ENCODE data around the gene DOCK11.
"Not testable (repeated sequence)": the region's sequence is repeated elsewhere in the genome, so short reads cannot be mapped to it uniquely, and the experiment has no call there.

DOCK11 gene

DNA sequence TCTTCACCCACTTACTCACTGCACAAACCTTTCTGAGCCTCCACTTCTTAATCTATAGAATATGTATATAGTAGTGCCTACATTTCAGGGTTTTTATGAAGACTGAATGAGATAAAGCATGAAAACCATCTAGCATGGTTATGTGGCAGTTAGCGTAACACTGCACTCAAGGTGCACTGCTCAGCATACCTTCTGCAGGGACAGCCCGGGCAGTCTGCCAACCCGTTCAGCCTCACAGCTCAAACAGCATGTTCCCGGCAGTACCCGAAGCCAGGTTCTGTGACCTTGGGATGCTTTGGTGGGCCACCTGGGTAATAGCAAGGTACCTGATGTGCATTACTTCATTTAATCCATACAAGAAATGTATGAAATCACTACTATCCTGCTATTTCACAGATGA, 81.4 kb downstream of the DOCK11 start:
- FAIRE-seq: no peak

GRCh38 chrX:118579417-118579816, 83.8 kb downstream of the DOCK11 start:
- FAIRE-seq: no peak

DNA sequence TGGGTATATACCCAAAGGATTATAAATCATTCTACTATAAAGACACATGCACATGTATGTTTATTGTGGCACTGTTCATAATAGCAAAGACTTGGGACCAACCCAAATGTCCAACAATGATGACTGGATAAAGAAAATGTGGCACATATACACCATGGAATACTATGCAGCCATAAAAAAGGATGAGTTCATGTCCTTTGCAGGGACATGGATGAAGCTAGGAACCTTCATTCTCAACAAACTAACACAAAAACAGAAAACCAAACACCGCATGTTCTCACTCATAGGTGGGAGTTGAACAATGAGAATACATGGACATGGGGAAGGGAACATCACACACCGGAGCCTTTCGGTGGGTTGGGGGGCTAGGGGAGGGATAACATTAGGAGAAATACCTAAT, 87.3 kb downstream of the DOCK11 start:
- FAIRE-seq: not testable (repeated sequence)

- FAIRE-seq: no peak
Measured at GRCh38 chrX:118583781-118584180, 88.2 kb downstream of the DOCK11 start.

- no peak for FAIRE-seq
Measured at GRCh38 chrX:118585296-118585695, 89.7 kb downstream of the DOCK11 start.

DNA sequence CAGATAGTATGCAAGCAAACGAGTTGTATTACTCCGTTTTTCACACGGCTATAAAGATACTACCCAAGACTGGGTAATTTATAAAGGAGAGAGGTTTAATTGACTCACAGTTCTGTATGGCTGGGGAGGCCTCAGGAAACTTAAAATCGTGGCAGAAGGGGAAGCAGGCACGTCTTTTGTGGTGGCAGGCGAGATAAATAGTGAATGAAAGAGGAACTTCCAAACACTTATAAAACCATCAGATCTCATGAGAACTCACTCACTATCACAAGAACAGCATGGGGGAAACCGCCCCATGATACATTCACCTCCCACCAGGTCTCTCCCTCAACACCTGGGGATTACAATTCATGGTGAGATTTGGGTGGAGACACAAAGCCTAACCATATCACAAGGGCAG, 90.6 kb downstream of the DOCK11 start:
- FAIRE-seq: not testable (repeated sequence)

GRCh38 chrX:118588715-118589114, 93.1 kb downstream of the DOCK11 start:
- no peak for FAIRE-seq

DNA sequence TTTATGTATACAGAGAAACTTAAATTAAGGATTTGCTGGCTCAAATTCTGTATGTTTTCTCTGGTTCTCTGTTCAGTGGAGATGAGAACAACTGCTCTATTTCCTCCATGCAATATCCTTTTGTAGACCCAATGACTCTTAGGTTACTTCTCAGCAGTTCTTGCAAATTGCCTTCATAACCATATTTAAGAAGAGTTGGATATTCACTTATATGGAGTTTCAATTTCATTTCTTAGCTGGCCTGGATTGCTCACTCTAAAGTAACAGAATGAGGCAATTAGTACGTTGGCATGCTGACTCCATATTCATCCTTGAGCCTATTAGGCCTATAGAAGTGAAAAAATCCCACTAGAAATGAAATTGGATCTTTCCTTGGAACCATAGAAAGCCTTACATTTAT, 93.6 kb downstream of the DOCK11 start:
- FAIRE-seq: no peak

DNA sequence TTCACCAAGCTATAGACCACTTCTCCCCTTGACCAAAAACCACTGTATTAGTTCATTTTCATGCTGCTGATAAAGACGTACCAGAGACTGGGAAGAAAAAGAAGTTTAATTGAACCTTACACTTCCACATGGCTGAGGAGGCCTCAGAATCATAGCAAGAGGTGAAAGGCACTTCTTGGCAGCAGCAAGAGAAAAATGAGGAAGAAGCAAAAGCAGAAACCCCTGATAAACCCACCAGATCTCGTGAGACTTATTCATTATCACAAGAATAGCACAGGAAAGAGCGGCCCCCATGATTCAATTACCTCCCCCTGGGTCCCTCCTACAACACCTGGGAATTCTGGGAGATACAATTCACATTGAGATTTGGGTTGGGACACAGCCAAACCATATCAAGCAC, 97.8 kb downstream of the DOCK11 start:
- FAIRE-seq: no peak

GRCh38 chrX:118594697-118595420, 99.2 kb downstream of the DOCK11 start:
- no peak for FAIRE-seq

DNA sequence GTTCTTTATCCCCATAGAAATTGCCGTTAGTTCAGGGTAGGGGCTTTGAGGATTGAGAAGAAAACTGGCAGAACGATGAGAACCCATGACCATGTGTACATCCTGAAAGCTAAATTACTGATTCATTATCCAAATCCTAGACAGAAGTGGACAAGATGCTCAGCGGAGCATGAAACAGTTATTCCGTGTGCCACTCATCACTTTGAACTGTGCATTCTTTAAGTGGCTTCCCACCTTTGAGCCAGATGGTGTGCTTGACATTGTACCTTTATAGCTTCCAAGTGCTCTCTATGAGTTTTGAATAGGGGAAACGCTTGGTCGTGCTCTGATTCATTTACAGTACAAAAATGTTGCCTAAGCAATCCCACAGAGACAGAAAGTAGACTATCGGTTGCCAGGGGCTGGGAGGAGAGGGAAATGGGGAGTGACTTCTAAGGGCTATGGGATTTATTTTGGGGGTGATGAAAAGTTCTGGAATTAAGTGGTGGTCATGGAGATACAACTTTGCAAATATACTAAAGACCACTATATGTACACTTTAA, 100.0 kb downstream of the DOCK11 start:
- FAIRE-seq: no peak

GRCh38 chrX:118596390-118596789, 100.8 kb downstream of the DOCK11 start:
- no peak for FAIRE-seq

GRCh38 chrX:118603981-118604380, 108.4 kb downstream of the DOCK11 start:
- no peak for FAIRE-seq

DNA sequence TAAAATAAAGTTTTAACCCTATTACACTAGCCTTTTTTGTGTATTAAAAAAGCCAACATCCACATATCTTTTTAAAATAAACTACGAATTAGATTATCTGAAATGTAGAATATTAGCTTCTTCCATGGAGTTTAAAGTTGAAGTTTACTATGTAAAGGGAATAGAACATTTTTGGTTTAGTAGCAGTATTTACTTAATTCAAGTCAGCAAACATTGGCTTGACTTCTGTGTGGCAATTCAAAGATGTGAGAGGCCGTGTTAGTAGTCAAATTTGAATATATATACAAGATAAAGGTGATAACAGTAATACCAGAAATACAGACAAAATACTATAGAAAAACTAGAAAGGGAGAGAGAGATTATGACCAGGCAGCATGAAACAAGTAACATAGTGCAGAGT, 116.7 kb downstream of the DOCK11 start:
- no peak for FAIRE-seq

- no peak for FAIRE-seq
Measured at GRCh38 chrX:118614150-118614549, 118.5 kb downstream of the DOCK11 start.

- no peak for FAIRE-seq
Measured at GRCh38 chrX:118615141-118615540, 119.5 kb downstream of the DOCK11 start.

GRCh38 chrX:118621081-118621759, 125.6 kb downstream of the DOCK11 start:
- FAIRE-seq: no peak

GRCh38 chrX:118623062-118623461, 127.4 kb downstream of the DOCK11 start:
- no peak for FAIRE-seq

GRCh38 chrX:118626346-118626745, 130.7 kb downstream of the DOCK11 start:
- no peak for FAIRE-seq

- FAIRE-seq: no peak
Measured at GRCh38 chrX:118627084-118627758, 131.6 kb downstream of the DOCK11 start.

DNA sequence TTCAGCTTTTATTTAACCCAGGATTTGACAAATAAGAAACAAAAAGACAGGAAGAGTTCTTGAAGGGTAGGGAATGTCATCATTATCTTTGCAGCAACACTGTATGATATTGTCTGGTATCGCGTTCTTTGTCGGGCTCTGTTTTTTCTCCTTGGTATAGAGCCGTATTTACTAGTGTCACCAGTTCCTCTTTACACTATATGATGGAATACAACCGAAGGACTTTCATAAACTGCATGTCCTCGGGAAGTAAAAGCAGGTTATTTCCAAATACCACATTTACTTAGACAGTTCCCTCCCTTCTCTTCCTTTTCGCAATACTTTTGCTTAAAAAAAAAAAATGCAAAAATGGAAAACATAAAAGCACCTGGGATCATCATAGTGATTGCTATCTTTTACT, 135.2 kb downstream of the DOCK11 start:
- no peak for FAIRE-seq

GRCh38 chrX:118631586-118631985, 136.0 kb downstream of the DOCK11 start:
- FAIRE-seq: no peak

GRCh38 chrX:118632862-118633261, 137.2 kb downstream of the DOCK11 start:
- no peak for FAIRE-seq

DNA sequence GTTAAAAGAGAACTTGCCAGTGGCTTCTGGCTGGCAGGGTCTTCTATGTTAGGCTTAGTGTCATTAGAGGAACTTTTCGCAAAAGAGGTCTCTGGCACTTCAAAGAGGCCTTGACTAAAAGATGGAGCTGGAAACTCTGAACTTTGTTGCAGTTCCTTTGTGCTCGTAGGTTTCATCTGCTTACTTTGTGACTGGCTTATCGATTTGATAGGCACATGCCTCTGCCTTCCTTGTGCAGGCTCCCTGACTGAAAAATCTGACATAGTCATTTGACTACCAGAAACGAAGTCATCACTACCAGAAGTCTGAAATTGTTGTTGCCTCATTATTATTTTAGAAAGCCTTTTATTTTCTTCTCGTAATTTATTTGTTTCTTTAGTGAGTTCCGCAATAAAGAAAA, 137.9 kb downstream of the DOCK11 start:
- FAIRE-seq: no peak

Data from endometrium (tissue), 2 donors.